Central memory CD8-positive, alpha-beta T cell (primary cell): ENCODE results near the gene GJB4.

Source experiments
- ATAC-seq: fragments of 150-1000 bp; cut with Tn5 transposase; replicated peaks from 2 replicates; pipeline ENCODE4 v1.10.0; 2022; ENCODE audit warnings: mild to moderate bottlenecking, moderate FRiP score, moderate number of reproducible peaks; ENCODE audit not compliant: poor library complexity, severe bottlenecking; ENCODE audit errors: extremely low read depth
- DNase-seq, 2 donors: peaks; one replicate each; pipeline ENCODE4 v3.0.0; 2021; ENCODE audit warnings: low spot score in 2 of 2
- H3K27ac Mint-ChIP-seq: one replicate; pipeline ENCODE4 v1.8.0; 2022; ENCODE audit warnings: low read depth, mild to moderate bottlenecking, moderate library complexity, mixed read lengths
- H3K27me3 Mint-ChIP-seq: one replicate; pipeline ENCODE4 v1.8.0; 2022; ENCODE audit warnings: mixed read lengths
- H3K36me3 Mint-ChIP-seq: one replicate; pipeline ENCODE4 v1.8.0; 2022; ENCODE audit warnings: mild to moderate bottlenecking, moderate library complexity, mixed read lengths; ENCODE audit not compliant: insufficient read depth
- H3K4me1 Mint-ChIP-seq: one replicate; pipeline ENCODE4 v1.8.0; 2022; ENCODE audit warnings: mixed read lengths
- H3K4me3 Mint-ChIP-seq: one replicate; pipeline ENCODE4 v1.8.0; 2022; ENCODE audit warnings: mild to moderate bottlenecking, moderate library complexity, mixed read lengths
- H3K9me3 Mint-ChIP-seq: one replicate; pipeline ENCODE4 v1.8.0; 2022; ENCODE audit warnings: mixed read lengths

Gene GJB4

GRCh38 chr1:34774957-34775356 lies 15.4 kb downstream of the GJB4 start:
- no peak overlapping the region for H3K27ac Mint-ChIP-seq
- H3K36me3 Mint-ChIP-seq, result no peaks in the 10 kb centered on the region
- H3K4me3 Mint-ChIP-seq, result no peak overlapping the region
- H3K27me3 Mint-ChIP-seq, result peaks cover 25% of the 10 kb centered on the region
- H3K4me1 Mint-ChIP-seq, result no peaks in the 10 kb centered on the region
- DNase-seq (no peak), ATAC-seq (no peak)
- no peaks in the 10 kb centered on the region for H3K9me3 Mint-ChIP-seq

- H3K27me3 Mint-ChIP-seq, result peaks cover 29% of the 10 kb centered on the region
- DNase-seq (no peak), ATAC-seq (no peak)
- no peaks in the 10 kb centered on the region for H3K36me3 Mint-ChIP-seq
- H3K27ac Mint-ChIP-seq, result no peak overlapping the region
- no peak overlapping the region for H3K4me3 Mint-ChIP-seq
- H3K4me1 Mint-ChIP-seq, result no peaks in the 10 kb centered on the region
- no peaks in the 10 kb centered on the region for H3K9me3 Mint-ChIP-seq
Observed at GRCh38 chr1:34776911-34777310, 17.4 kb downstream of the GJB4 start.

- H3K9me3 Mint-ChIP-seq, result no peaks in the 10 kb centered on the region
- no peak overlapping the region for H3K27ac Mint-ChIP-seq
- no peak overlapping the region for H3K4me3 Mint-ChIP-seq
- H3K27me3 Mint-ChIP-seq, result peaks cover 37% of the 10 kb centered on the region
- DNase-seq, result no peak
- no peaks in the 10 kb centered on the region for H3K36me3 Mint-ChIP-seq
- no peak for ATAC-seq
- H3K4me1 Mint-ChIP-seq, result no peaks in the 10 kb centered on the region
Observed at GRCh38 chr1:34777519-34778321, 18.2 kb downstream of the GJB4 start.

GRCh38 chr1:34778381-34778780 lies 18.8 kb downstream of the GJB4 start:
- no peak overlapping the region for H3K4me3 Mint-ChIP-seq
- no peak for ATAC-seq
- H3K9me3 Mint-ChIP-seq, result no peaks in the 10 kb centered on the region
- no peaks in the 10 kb centered on the region for H3K4me1 Mint-ChIP-seq
- no peaks in the 10 kb centered on the region for H3K36me3 Mint-ChIP-seq
- DNase-seq, result no peak
- H3K27ac Mint-ChIP-seq, result no peak overlapping the region
- H3K27me3 Mint-ChIP-seq, result peaks cover 44% of the 10 kb centered on the region

- H3K4me1 Mint-ChIP-seq, result no peaks in the 10 kb centered on the region
- no peak overlapping the region for H3K4me3 Mint-ChIP-seq
- no peaks in the 10 kb centered on the region for H3K9me3 Mint-ChIP-seq
- ATAC-seq, result no peak
- peaks cover 48% of the 10 kb centered on the region for H3K27me3 Mint-ChIP-seq
- no peak for DNase-seq
- no peak overlapping the region for H3K27ac Mint-ChIP-seq
- H3K36me3 Mint-ChIP-seq, result no peaks in the 10 kb centered on the region
Observed at GRCh38 chr1:34779005-34779404, 19.5 kb downstream of the GJB4 start.

GRCh38 chr1:34779526-34779925 lies 20.0 kb downstream of the GJB4 start:
- Mint-ChIP-seq H3K27me3 (peaks cover 48% of the 10 kb centered on the region), H3K27ac (no peak overlapping the region), H3K36me3 (no peaks in the 10 kb centered on the region), H3K4me3 (no peak overlapping the region), H3K4me1 (no peaks in the 10 kb centered on the region), H3K9me3 (no peaks in the 10 kb centered on the region)
- ATAC-seq, result no peak
- DNase-seq, result no peak

GRCh38 chr1:34779962-34780361 lies 20.4 kb downstream of the GJB4 start:
- H3K4me3 Mint-ChIP-seq, result no peak overlapping the region
- DNase-seq (no peak), ATAC-seq (no peak)
- H3K36me3 Mint-ChIP-seq, result no peaks in the 10 kb centered on the region
- no peak overlapping the region for H3K27ac Mint-ChIP-seq
- peaks cover 52% of the 10 kb centered on the region for H3K27me3 Mint-ChIP-seq
- no peaks in the 10 kb centered on the region for H3K9me3 Mint-ChIP-seq
- no peaks in the 10 kb centered on the region for H3K4me1 Mint-ChIP-seq

GRCh38 chr1:34780528-34780927 lies 21.0 kb downstream of the GJB4 start:
- Mint-ChIP-seq H3K27me3 (peaks cover 58% of the 10 kb centered on the region), H3K4me3 (no peak overlapping the region)
- ATAC-seq, result no peak

GRCh38 chr1:34781071-34781843 lies 21.7 kb downstream of the GJB4 start, which contains the start of gene GJB3:
TSS of gene GJB3 (plus strand) at chr1:34781214. CDS start at chr1:34784763, 3,549 bp downstream.
- H3K36me3 Mint-ChIP-seq, result no peaks in the 10 kb centered on the region
- no peaks in the 10 kb centered on the region for H3K9me3 Mint-ChIP-seq
- H3K4me1 Mint-ChIP-seq, result no peaks in the 10 kb centered on the region
- H3K27me3 Mint-ChIP-seq, result peaks cover 58% of the 10 kb centered on the region
- ATAC-seq (no peak), DNase-seq (no peak)
- no peak within 1 kb of the TSS for H3K4me3 Mint-ChIP-seq
- no peak within 1 kb of the TSS for H3K27ac Mint-ChIP-seq

More at GRCh38 chr1:34780528-34780927, 21.0 kb downstream of the GJB4 start:
- DNase-seq, result no peak
- H3K36me3 Mint-ChIP-seq, result no peaks in the 10 kb centered on the region
- no peaks in the 10 kb centered on the region for H3K9me3 Mint-ChIP-seq
- no peak overlapping the region for H3K27ac Mint-ChIP-seq
- H3K4me1 Mint-ChIP-seq, result no peaks in the 10 kb centered on the region

- peaks cover 58% of the 10 kb centered on the region for H3K27me3 Mint-ChIP-seq
- ATAC-seq (no peak), DNase-seq (no peak)
- H3K27ac Mint-ChIP-seq, result no peak overlapping the region
- no peaks in the 10 kb centered on the region for H3K36me3 Mint-ChIP-seq
- no peak overlapping the region for H3K4me3 Mint-ChIP-seq
- no peaks in the 10 kb centered on the region for H3K9me3 Mint-ChIP-seq
- no peaks in the 10 kb centered on the region for H3K4me1 Mint-ChIP-seq
Observed at GRCh38 chr1:34781844-34782391, 22.4 kb downstream of the GJB4 start.

- DNase-seq, result no peak
- Mint-ChIP-seq H3K4me1 (no peaks in the 10 kb centered on the region), H3K27me3 (peaks cover 48% of the 10 kb centered on the region), H3K27ac (no peak overlapping the region), H3K4me3 (no peak overlapping the region), H3K9me3 (no peaks in the 10 kb centered on the region), H3K36me3 (no peaks in the 10 kb centered on the region)
- no peak for ATAC-seq
Observed at GRCh38 chr1:34784751-34785221, 25.2 kb downstream of the GJB4 start.

GRCh38 chr1:34785231-34785874 lies 25.8 kb downstream of the GJB4 start:
- Mint-ChIP-seq H3K9me3 (no peaks in the 10 kb centered on the region), H3K27me3 (peaks cover 50% of the 10 kb centered on the region), H3K4me1 (no peaks in the 10 kb centered on the region), H3K4me3 (no peak overlapping the region), H3K36me3 (no peaks in the 10 kb centered on the region), H3K27ac (no peak overlapping the region)
- no peak for ATAC-seq
- no peak for DNase-seq
